Stimulated activated CD8-positive, alpha-beta memory T cell treated with anti-CD3 and anti-CD28 coated beads, Interleukin-12 subunit alpha, Interleukin-12 subunit beta, amount 100 ng/mL, for 4 hours (primary cell): ENCODE measurements around the gene DMAC2L.
"Not testable (repeated sequence)": the region's sequence is repeated elsewhere in the genome, so short reads cannot be mapped to it uniquely, and the experiment has no call there.

Experiments
- DNase-seq: peaks from one replicate; pipeline ENCODE4 v3.0.0-alpha.2; 2020; ENCODE audit warnings: low read depth

Gene DMAC2L, protein sequence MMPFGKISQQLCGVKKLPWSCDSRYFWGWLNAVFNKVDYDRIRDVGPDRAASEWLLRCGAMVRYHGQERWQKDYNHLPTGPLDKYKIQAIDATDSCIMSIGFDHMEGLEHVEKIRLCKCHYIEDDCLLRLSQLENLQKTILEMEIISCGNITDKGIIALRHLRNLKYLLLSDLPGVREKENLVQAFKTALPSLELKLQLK

DNA sequence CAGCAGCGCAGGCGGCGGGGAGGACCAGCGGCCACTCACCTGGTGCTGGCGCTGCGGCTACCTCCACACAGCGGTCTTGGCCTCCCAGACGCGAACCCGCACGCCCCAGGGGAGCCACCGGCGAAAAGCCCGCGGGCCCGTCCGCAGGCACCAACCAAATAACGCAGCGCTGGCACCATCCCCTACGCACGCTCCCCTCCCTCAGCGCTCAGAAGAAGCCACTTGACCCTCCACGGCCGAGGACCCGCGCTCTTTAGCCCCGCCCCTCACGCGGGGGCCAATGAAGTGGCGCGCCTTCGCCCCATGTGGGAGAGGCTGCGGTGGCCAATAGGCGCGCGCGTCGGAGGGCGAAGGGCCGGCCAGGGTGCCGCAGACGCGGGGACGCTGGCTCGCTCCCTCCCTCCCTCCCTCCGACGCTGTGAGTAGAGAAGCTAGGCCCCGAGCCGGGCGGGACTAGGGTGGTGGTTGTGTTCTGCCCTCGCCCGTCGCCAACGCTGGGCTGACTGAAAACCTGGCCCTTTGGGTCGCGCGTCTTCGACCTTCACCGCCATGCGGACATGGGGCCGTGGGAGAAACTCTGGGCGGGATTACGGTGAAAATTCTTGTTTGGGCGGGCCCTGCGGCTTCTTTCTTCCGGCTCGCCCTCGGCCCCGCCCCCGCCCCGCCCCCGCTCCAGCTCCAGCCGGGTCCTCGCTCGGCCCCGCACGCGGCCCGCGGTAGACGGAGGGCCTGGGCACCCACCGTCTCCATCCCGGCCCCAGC is at the start of gene DMAC2L, which contains the start of gene L2HGDH:
TSS of gene DMAC2L (plus strand) at position 353 of the 762 bp plus-strand sequence. CDS start 9,164 bp downstream, outside the sequence.
TSS of gene L2HGDH (minus strand) at position 258 of the 762 bp plus-strand sequence. CDS start at position 179, 79 bp downstream.
- peak; percentile 83 for DNase-seq

DNA sequence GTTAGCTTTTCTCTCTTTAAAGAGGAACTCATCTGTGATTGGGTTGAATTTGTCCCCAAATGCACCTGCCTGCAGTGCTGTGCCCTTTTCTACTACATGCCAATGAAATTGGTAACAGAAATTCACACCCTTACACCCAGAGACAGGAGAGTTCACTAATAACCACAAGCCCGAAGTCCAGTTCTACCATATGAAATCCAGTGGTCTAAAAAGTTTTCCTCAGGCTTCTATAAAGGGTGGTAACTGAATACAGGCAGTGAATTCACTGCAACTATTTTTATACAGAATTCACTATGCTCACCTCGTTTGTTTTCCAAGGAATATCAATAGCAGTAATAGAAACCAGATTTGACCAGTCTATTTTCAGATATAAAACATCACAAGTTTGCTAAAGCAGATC is 49.3 kb upstream of the DMAC2L start:
- DNase-seq: no peak

DNA sequence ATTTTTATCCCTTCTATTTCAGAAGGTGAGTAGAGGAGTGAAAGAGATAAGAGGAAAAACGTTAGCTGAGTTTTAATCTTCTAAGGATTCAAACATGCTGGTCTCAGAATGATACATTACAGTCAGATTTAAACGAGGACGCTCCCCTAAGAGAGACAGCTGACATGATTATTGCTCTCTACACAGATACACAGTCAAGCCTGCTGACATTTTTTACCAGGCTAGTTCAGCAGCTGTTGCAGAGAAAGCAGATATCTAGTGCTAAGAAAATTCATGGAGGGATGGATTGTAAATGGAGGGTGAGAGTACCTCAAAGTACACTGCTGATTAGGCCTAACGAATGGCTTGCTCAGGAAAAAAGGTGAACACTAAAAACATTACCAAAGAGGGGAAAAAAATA is 48.8 kb upstream of the DMAC2L start:
- no peak for DNase-seq

DNA sequence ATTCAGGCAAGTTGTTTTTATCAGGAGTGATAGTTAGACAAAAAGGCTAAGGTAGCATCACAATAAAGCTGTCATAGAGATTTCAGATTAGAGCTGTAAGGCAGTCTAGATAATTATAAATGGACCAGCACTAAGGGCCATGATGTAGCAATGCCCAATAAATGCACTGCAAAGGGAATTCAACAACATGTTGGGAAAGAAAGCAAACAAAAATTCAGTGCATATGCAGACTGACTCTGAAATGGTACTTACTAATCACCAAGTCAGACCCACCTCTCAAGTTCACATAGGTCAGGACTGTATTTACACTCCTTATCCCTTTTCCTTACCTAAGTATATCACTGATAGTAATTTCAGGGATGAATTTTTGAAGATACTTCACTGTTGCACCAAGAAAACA is 47.1 kb upstream of the DMAC2L start:
- no peak for DNase-seq

DNA sequence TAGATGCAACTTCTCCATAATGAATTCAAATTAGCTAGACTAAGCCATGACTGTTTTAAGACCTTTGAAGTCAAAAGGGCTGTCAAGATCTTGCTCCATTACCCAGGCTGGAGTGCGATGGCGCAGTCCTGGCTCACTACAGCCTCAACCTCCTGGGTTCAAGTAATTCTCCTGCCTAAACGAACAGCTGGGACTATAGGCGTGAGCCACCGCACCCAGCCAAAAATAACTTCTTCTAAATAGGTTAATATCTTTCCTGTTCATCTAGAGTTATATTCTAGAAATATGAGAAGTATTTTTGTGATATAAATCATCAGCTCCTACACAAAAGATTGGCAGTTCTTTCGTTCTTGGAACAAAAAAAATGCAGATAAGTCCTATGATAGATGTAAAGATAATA is 41.2 kb upstream of the DMAC2L start:
- no peak for DNase-seq

DNA sequence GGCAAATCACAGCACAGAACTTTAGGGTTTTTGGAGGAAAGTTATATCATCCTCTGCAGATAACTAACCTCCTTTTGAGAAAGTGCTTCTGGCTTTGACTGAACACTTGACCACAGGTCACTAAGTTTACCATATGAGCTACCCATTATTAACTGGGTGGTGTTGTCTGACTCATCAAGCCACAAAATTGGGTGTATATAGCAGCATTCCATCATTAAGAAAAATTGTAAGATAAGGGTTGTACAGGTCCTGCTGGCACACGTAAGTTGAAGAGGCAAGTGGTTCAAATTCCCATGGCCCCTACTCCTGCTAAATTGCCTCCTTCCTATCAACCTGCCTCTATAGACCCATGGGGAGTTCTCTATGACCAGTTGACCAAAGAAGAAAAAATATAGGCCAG is 39.6 kb upstream of the DMAC2L start:
- DNase-seq: no peak

DNA sequence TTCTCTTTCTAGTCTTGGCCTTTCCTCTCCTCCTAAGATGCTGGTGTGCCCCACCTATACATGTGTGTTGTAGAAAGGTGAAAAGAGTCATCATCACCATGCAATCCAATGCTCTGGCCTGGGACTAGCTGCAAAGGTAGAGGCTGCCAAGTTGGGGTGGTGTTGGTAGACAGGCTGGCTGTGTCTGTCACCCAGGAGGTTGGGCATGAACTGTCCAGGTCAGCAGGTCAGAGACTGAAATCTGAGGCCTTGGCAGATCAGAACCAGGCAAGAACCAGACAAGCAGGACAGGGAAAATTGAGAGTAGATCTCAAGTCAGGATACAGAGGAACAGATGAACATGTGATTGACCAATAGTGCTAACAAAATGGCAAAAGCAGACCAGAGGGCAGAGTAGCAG is 26.3 kb upstream of the DMAC2L start:
- DNase-seq: no peak

DNA sequence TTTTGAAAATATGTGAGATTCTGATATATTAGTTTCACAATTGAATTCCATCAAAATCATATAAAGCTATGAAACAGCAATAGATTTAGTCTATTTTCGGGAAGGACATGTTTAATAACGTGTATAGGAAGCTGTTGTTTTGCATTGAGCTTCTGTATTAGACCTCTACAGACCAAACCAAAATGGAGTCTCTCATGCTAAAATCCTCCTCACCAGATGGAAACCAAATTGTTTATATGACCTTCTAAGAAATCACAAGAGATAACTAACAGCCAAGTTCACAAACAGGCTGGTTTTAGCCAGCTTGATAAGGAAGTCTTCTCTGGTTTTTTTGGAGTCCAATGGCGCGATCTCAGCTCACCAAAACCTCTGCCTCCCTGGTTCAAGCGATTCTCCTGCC is 24.0 kb upstream of the DMAC2L start:
- no peak for DNase-seq

DNA sequence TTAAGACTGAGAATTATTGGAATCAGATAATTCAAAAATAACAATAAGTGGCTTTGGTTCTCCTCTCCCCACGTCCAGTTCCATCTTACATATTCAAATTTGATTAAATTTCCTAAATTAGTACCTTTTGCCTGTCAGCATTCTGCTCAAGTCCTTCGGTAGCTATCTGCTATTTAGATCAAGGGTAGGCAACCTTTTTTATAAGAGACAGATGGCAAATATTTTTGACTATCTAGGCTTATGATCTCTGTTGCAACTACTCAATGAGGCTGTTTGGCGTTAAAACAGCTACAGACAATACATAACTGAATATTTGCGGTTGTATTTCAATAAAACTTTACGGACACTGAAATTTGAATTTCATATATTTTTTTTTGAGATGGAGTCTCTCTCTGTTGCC is 21.8 kb upstream of the DMAC2L start:
- no peak for DNase-seq

DNA sequence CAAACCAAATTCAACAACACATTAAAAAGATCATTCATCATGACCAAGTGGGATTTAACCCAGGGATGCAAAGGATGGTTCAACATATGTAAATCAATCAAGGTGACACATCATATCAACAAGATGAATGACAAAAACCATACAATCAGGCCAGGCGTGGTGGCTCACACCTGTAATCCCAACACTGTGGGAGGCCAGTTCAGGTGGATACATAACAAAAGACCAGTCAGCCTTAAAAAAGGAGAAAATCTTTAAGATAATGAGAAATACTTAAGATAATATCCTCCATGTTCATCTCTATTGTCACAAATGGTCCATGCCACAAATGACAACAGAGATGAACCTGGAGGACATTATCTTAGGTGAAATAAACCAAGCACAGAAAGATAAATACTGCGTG is 12.5 kb upstream of the DMAC2L start:
- no peak for DNase-seq

DNA sequence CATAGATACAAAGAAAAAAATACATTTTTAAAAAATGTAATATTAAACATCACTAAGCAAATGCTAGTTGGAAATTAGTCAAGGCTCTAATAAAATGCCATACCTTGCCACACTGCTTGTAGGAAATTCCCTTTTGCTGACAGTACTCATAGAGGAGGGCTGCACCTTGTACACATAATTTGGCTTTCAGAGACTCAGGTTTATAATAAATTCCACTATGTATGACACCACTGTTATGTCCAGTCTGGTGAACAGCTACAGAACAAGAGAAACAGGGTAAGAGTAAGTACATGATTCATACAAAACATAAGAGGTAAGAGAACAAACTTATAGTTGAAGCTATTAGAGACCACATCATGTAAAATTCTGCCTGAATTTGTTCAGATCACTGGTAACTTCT is 10.2 kb upstream of the DMAC2L start:
- no peak for DNase-seq

DNA sequence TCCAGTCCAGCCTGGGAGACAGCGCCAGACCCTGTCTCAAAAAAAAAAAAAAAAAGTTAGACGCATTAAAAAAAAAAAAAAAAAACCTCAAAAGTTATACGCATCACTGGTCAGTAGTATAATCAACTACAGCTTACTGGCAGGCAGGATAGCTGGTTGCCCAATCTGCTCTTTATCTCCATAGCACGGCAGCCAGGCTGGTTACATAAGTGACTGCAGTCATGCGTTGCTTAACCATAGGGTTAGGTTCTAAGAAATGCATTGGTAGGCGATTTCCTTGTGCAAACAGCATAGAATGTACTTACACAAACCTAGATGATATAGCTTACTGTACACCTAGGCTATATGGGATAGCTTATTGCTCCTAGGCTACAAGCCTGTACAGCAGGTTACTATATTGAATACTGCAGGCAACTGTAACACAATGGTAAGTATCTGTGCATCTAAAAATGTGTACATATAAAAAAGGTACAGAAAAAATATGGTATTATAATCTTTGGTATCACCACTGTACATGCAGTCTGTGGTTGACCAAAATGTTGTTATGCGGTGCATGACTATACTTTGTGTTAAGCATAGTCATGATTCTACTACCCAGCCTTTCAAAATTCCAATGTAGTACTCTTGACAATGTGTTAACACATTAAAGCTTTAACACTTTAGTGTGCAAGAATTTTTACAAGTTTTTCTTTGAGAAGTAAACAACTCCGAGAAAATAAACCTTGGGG is 8.2 kb upstream of the DMAC2L start:
- no peak for DNase-seq

DNA sequence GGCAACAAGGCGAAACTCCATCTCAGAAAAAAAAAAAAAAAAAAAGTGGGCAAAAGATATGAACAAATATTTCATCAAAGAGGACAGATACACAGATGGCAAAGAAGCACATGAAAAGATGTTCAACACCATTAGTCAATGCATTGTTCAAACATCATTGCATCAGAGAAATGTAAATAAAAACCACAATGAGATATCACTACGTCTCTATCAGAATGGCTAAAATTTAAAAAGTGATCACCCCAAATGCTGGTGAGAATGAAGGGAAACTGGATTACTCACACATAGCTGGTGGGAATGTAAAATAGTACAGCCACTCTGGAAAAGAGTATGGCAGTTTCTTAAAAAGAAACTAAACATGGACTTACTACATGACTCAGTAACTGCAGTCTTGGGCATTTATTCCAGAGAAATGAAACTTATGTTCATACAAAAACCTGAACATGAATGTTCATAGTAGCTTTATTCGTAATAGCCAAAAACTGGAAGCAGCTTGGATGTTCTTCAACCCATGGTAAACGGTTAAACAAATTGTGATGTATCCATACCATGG is 3.7 kb upstream of the DMAC2L start:
- DNase-seq: no peak

DNA sequence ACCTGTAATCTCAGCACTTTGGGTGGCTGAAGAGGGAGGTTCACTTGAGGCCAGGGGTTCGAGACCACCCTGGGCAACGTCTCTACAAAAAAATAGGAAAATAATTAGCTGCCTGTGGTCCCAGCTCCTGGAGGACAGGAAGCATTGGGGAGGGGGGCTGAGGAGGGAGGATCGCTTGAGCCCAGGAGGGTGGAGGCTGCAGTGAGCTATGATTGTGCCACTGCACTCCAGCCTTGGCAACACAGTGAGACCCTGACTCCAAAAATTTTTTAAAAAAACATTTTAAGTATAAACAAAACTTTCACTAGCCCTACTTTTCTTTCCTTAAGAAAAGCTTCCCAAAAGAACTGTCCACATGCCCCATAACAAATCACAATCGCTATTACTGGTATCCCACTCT is 1.7 kb upstream of the DMAC2L start:
- no peak for DNase-seq

DNA sequence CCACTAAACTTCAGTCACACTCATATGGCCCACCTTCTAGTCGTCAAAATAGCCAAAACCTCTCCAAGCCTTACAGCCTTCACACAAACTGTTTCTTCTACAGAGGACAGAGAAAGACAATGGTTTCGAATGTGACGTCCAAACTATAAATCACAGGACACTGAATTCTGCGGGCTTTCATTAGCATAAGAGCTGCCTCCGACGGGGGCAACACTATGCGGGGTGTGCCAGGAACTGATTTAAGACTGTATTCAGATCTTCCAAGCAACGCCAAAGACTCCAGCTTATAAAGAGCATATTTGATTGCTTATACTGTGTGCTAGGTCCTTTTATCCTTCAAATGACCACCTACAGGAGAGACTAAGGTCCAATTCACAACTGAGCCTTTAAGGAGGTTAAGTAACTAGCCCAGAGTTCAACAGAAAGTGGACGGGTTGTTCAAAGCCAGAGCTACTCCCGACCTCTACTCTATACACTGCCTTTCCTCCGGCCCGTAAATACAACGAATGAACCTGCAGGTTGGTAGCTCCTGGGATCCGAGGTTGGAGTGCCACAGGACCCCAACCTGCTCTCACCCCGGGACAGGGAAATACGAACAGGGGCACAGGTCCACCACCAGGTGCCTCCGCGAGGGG is 670 bp upstream of the DMAC2L start:
- DNase-seq: no peak

DNA sequence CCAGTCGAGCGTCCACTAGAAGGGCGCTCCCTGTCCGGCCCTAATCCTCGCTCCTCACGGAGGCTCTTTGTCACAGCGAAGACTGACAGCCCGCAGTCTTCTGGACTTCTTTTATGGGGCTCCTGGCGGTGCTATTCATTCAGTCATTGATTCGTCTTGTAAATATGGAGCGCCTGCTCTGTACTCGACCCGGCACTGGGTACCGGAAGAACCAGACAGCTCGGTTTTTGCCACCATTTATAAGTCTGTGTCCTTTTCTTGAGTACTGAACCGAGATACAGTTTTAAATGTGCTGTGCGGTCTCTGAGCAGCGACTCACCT is 570 bp downstream of the DMAC2L start:
- DNase-seq: no peak

DNA sequence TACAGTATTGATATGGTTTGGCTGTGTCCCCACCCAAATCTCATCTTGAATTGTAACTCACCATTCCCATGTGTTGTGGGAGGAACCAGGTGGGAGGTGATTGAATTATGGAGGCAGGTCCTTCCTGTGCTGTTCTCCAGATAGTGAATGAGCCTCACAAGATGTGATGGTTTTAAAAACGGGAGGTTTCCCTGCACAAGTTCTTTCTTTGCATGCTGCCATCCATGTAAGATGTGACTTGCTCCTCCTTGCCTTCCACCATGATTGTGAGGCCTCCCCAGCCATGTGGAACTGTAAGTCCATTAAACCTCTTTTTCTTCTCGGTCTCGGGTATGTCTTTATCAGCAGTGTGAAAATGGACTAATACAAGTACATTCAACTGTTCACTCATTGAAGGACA is 2.0 kb downstream of the DMAC2L start:
- DNase-seq: not testable (repeated sequence)

DNA sequence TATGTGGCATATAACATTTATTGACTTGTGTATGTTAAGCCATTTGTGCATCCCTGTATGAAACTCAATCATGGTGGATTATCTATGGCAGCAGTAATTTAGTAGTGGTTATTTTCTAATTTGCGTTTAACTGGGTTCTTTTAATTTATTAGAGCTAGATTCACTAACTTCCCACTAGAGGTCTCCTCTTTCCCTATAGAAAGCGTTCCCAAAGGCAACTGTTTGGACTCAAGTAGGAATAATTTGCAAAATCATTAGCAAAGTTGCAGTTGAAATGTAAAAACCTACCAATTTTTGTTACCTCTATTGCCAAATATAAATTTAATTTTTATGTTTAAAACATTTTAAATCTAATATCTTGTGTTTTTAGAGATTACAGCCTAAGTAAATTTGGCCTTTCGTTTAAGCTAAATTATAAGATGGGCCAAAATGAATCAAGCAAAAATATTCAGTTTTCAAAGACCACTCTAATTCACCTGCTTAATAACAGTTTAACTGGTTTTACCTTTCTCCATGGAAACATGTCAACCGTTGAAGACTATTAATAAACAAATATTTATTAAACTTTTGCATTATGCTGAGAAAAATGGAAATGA is 6.0 kb downstream of the DMAC2L start:
- DNase-seq: no peak

DNA sequence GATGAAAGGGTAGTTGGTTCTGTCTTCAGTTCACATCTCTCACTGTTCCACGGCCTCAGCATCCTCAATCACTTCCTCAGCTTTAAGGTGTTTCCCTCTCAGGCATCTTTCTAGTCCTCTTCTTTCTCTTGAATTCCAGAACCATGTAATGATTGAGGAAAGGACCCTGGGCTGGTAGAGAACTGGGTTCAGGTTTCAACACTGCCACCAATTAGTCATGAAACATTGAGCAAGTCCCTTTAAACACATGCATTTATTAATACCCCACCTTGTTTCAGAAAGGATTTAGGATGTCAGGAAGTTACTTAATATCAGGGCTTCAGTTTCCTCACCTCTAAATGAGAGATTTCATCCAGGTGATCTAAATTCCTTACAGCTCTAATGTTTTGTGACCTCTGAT is 7.2 kb downstream of the DMAC2L start:
- DNase-seq: no peak

DNA sequence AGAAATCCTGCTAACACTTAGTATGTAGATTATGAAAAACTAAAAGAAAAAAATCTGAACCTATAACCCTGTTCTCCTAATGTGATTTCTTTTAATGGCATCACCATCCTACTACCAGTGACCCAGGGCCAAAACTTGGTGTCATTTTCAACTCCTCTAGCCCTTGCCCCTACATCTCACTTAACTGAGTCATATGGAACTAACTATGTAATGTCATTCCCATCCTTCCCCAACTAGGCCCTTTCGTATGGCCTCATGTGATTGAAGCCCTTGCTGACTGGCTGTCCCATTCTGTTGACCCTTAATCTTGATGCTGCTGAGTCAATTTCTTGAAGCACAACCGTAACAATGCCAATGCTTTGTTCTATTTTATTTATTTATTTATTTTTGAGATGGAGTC is 7.6 kb downstream of the DMAC2L start:
- DNase-seq: no peak

DNA sequence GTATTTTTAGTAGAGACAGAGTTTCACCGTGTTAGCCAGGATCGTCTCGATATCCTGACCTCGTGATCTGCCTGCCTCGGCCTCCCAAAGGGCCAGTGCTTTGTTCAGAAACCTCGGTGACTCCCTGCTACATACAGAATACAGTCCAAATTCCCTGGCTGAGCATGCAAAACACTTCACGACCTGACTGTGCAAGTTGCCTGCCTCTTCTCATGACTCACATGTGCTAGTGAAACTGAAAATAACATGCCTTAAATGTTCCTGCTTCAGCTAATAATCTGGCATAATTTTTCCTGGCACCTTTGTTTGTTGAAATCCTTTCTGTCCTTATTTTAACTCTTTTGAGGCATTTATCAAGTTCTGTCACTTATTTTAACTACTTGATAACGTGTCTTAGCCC is 8.2 kb downstream of the DMAC2L start:
- no peak for DNase-seq

DNA sequence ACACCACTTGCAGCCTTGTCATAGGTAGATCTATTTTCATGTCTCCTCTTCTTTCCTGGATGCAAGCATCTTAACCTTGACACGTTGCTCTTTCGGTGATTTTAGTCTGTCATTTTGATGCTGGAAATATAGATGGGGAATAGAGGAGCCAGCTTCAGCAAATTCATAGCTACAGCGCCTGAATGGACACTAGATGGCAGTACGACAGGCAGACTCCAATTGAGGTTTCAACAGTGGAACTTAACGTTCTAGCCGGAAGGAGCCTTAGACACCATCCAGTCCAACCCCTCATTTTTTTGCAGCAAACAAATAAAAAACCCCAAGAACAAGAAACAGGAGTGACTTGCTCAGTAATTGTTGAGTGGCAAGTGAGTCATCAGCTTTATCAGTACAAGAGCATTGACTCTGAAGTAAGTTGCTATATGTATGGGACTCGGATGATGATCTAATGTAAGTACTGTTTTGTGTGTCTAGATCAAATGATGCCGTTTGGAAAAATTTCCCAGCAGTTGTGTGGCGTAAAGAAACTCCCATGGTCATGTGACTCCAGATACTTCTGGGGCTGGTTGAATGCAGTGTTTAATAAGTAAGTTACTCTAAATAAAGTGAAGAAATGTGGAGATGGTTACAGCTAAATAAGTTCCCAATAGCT is 9.0 kb downstream of the DMAC2L start:
- peak; percentile 24 for DNase-seq
